ENCODE data around the gene CD300C. TPM values are rescaled to one million over a fixed set of nuclear protein-coding genes. Genes with fewer than 3 reads are reported as not detected.
"Not testable (repeated sequence)": the region's sequence is repeated elsewhere in the genome, so short reads cannot be mapped to it uniquely, and the experiment has no call there.

CD300C gene
- polyA plus RNA-seq, 3 donors from 2014 or later, result 14.4 to 37.4 (median 21.2) TPM

DNA sequence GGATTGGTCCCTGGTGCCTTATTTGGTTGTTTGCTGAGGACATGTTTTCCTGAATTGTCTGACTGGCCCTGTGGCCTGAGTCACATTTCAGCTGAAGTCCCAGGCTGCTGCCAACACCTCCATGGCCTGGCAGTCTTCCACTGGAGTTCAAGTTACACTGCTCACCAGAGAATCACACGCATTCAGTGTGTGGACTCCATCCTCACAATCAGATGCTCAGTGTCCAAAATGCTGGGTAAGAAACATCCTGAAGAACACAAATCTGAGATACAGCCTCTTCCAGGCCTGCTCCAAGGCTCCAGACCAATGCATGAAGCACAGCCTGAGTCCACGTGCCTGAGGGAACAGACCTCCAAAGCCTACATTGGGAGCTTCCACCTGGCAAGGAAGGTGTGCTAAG lies 33.9 kb downstream of the CD300C start:
- peaks cover 9% of the 10 kb centered on the region in 3 donors for H3K36me3 Mint-ChIP-seq
- H3K27ac Mint-ChIP-seq, result peak overlapping the region in 1 of 6 donors; percentile 59
- H3K4me3 Mint-ChIP-seq, result no peak overlapping the region
- no peak for DNase-seq
- H3K27me3 Mint-ChIP-seq (ENCODE audit: low read depth in 3 of 3), result peaks cover 17 to 30% (median 24%) of the 10 kb centered on the region in 3 donors
- H3K9me3 Mint-ChIP-seq, result peaks cover 0 to 9% (median under 1%) of the 10 kb centered on the region in 6 donors
- peaks cover 0 to 10% of the 10 kb centered on the region in 2 donors for H3K4me1 Mint-ChIP-seq

- H3K27ac Mint-ChIP-seq, result no peak overlapping the region
- peaks cover 0 to 3% (median 0%) of the 10 kb centered on the region in 3 donors for H3K36me3 Mint-ChIP-seq
- H3K9me3 Mint-ChIP-seq, result no peaks in the 10 kb centered on the region
- no peaks in the 10 kb centered on the region for H3K4me1 Mint-ChIP-seq
- DNase-seq, result no peak
- no peak overlapping the region for H3K4me3 Mint-ChIP-seq
- H3K27me3 Mint-ChIP-seq (ENCODE audit: low read depth in 3 of 3), result peaks cover under 1 to 5% (median 2%) of the 10 kb centered on the region in 3 donors
Measured at GRCh38 chr17:74508156-74508555, 37.8 kb downstream of the CD300C start.

GRCh38 chr17:74503949-74504348 lies 42.0 kb downstream of the CD300C start:
- not testable (repeated sequence) for H3K9me3 Mint-ChIP-seq; H3K4me1 Mint-ChIP-seq; H3K27ac Mint-ChIP-seq; DNase-seq; H3K27me3 Mint-ChIP-seq (ENCODE audit: low read depth in 3 of 3); H3K4me3 Mint-ChIP-seq; H3K36me3 Mint-ChIP-seq

DNA sequence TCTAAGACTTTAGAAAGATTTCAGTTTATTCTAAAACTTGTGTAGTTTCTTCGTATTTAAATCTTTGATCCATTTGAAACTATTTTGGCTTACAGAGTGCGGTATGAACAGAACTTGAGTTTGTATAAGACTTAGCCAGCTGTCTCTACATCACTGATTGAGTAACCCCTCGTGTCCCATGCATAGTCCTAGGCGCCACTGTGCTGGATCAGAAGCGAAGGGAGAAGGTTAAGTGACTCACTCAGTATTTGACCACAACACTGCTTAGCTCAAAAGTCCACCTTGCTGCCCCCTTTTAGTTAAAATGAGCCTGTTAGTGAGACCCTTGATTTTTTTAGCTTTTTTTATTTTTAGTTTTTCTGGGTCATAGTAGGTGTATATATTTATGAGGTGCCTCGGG lies 43.1 kb downstream of the CD300C start:
- no peak overlapping the region for H3K4me3 Mint-ChIP-seq
- DNase-seq, result no peak
- peaks cover 0 to 3% (median 0%) of the 10 kb centered on the region in 3 donors for H3K36me3 Mint-ChIP-seq
- no peaks in the 10 kb centered on the region for H3K4me1 Mint-ChIP-seq
- H3K9me3 Mint-ChIP-seq, result no peaks in the 10 kb centered on the region
- H3K27ac Mint-ChIP-seq, result no peak overlapping the region
- peaks cover 0 to 4% (median 2%) of the 10 kb centered on the region in 3 donors for H3K27me3 Mint-ChIP-seq (ENCODE audit: low read depth in 3 of 3)

DNA sequence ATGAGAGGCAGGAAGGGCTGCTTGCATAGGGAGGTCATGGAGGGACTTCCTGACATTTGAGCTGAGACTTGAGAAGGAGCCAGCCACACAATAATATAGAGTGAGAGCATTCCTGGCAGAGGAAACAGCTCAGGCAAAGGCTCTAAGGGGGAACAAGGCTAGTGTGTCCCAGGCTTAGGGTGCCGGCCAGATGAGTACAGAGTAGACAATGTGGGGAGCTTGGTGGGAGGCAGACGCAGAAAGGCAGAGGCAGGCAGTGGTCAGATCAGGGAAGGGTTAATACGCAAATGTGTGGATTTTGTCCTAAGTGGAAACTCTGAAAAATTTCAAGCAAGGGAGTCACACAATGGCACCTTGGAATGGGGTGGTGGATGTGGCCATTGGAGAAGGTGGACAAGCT lies 45.9 kb downstream of the CD300C start:
- no peaks in the 10 kb centered on the region for H3K36me3 Mint-ChIP-seq
- peaks cover 0 to 2% of the 10 kb centered on the region in 2 donors for H3K4me1 Mint-ChIP-seq
- peaks cover 0 to 4% (median 0%) of the 10 kb centered on the region in 3 donors for H3K27me3 Mint-ChIP-seq (ENCODE audit: low read depth in 3 of 3)
- H3K9me3 Mint-ChIP-seq, result no peaks in the 10 kb centered on the region
- peak overlapping the region in 1 of 6 donors; percentile 9 for H3K27ac Mint-ChIP-seq
- DNase-seq, result no peak
- H3K4me3 Mint-ChIP-seq, result no peak overlapping the region

- H3K27ac Mint-ChIP-seq, result peak overlapping the region in 2 of 6 donors; percentile 22 to 45
- no peaks in the 10 kb centered on the region for H3K9me3 Mint-ChIP-seq
- no peak overlapping the region for H3K4me3 Mint-ChIP-seq
- DNase-seq, result no peak
- H3K36me3 Mint-ChIP-seq, result no peaks in the 10 kb centered on the region
- H3K27me3 Mint-ChIP-seq (ENCODE audit: low read depth in 3 of 3), result peaks cover 1 to 5% (median 3%) of the 10 kb centered on the region in 3 donors
- H3K4me1 Mint-ChIP-seq, result peaks cover 12 to 21% of the 10 kb centered on the region in 2 donors
Measured at GRCh38 chr17:74497471-74497870, 48.4 kb downstream of the CD300C start.

- H3K4me3 Mint-ChIP-seq, result peak overlapping the region in 4 of 5 donors; percentile 56 to 78 (median 70)
- peaks cover 53 to 59% of the 10 kb centered on the region in 2 donors for H3K4me1 Mint-ChIP-seq
- H3K27me3 Mint-ChIP-seq (ENCODE audit: low read depth in 3 of 3), result peaks cover 1 to 4% (median 2%) of the 10 kb centered on the region in 3 donors
Measured at GRCh38 chr17:74493331-74493833, 52.5 kb downstream of the CD300C start.

DNA sequence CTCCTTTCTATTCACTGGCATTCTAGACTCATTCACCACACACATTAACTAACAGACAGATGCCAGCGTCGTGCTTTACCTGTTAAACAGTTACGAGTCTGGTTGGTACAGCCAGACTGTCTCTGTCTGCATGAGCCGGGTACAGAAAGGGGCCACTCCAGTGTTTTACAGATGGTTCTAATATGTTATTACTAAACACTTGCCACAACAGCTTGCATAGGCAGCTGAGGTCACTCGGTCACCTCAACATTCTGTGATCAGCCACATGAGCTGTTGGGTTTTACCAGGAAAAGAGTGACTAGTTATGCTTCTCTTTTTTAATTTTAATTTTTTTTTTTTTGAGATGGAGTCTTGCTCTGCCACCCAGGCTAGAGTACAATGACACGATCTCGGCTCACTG lies 54.3 kb downstream of the CD300C start:
- Mint-ChIP-seq H3K36me3 (peaks cover 15 to 21% (median 18%) of the 10 kb centered on the region in 3 donors), H3K27ac (peak overlapping the region; percentile 82 to 91 (median 90)), H3K4me1 (peaks cover 65 to 67% of the 10 kb centered on the region in 2 donors), H3K9me3 (no peaks in the 10 kb centered on the region), H3K27me3 (ENCODE audit: low read depth in 3 of 3) (peaks cover 1 to 4% (median 2%) of the 10 kb centered on the region in 3 donors), H3K4me3 (peak overlapping the region; percentile 51 to 78 (median 60))
- DNase-seq, result peak in 1 of 3 donors; percentile 43

More at GRCh38 chr17:74493331-74493833, 52.5 kb downstream of the CD300C start:
- Mint-ChIP-seq H3K27ac (peak overlapping the region; percentile 70 to 92 (median 82)), H3K9me3 (no peaks in the 10 kb centered on the region), H3K36me3 (peaks cover 6 to 11% (median 9%) of the 10 kb centered on the region in 3 donors)
- peak; percentile 62 to 74 (median 68) for DNase-seq

Other genes starting within 250 kb of the CD300C start
- gene KIF19, start 219.9 kb downstream of the CD300C start, polyA plus RNA-seq, result 1 to 10 TPM; 1.9 to 6.1 (median 4.1) TPM
- gene BTBD17, start 184.2 kb downstream of the CD300C start, polyA plus RNA-seq, result under 1 TPM in 1 of 3 donors, not detected in 2; 0.21 TPM
- under 1 TPM in 1 of 3 donors, not detected in 2; 0.49 TPM for gene GPR142, start 178.6 kb downstream of the CD300C start, polyA plus RNA-seq
- gene GPRC5C, start 114.0 kb downstream of the CD300C start, polyA plus RNA-seq, result 1 to 10 TPM in 1 of 3 donors, under 1 TPM in 1, not detected in 1; 0.89 to 3.2 TPM
- 100 to 1,000 TPM; 357 to 514 (median 505) TPM for gene CD300A, start 79.5 kb downstream of the CD300C start, polyA plus RNA-seq
- gene CD300LB, start 14.6 kb downstream of the CD300C start, polyA plus RNA-seq, result 1 to 10 TPM; 4.2 to 6.3 (median 5.5) TPM
- 1 to 10 TPM in 2 of 3 donors, not detected in 1; 3.2 to 6.4 TPM for gene CD300H, start 21.4 kb upstream of the CD300C start, polyA plus RNA-seq
- gene CD300LD, start 46.2 kb upstream of the CD300C start, polyA plus RNA-seq, result not detected
- under 1 TPM in 2 of 3 donors, not detected in 1; 0.28 to 0.79 TPM for gene CD300E, start 77.6 kb upstream of the CD300C start, polyA plus RNA-seq
- gene CD300LF, start 166.8 kb upstream of the CD300C start, polyA plus RNA-seq, result 1 to 10 TPM; 1.9 to 4.2 (median 2.0) TPM
- 100 to 1,000 TPM; 208 to 218 (median 212) TPM for gene RAB37, start 191.1 kb upstream of the CD300C start, polyA plus RNA-seq
- gene NHERF1, start 202.5 kb upstream of the CD300C start, polyA plus RNA-seq, result 1,000 to 10,000 TPM in 1 of 3 donors, 100 to 1,000 TPM in 2; 566 to 1,121 (median 751) TPM
- gene NAT9, start 230.2 kb upstream of the CD300C start, polyA plus RNA-seq, result 10 to 100 TPM in 1 of 3 donors, 1 to 10 TPM in 2; 4.3 to 11.2 (median 6.3) TPM